Natural killer cell (primary cell): Measurements from ENCODE around the gene ASTN2. TPM values are rescaled to one million over a fixed set of nuclear protein-coding genes. Genes with fewer than 3 reads are reported as not detected.

Source experiments
- ATAC-seq, 3 donors: fragments of 150-1000 bp in 2 of 3; fragments of 200-7000 bp in 1 of 3; cut with Tn5 transposase; 1 replicate in 1 of 3; 2 replicates in 2 of 3; pipeline ENCODE4 v1.10.0; 2021; ENCODE audit warnings: mild to moderate bottlenecking in 2 of 3, moderate library complexity in 2 of 3
- DNase-seq, 2 donors: peaks; one replicate each; pipeline versions ENCODE4 v3.0.0 to v3.0.0-alpha.2; 2013 to 2021; ENCODE audit warnings: mixed read lengths in 1 of 2
- H3K27ac ChIP-seq: one replicate; pipeline ENCODE4 v1.5.1; 2013; ENCODE audit warnings: mild to moderate bottlenecking, low read length
- H3K27me3 ChIP-seq: one replicate; pipeline ENCODE4 v1.6.1; 2013; ENCODE audit warnings: low read length; ENCODE audit not compliant: control insufficient read depth, insufficient read depth
- H3K36me3 ChIP-seq: one replicate; pipeline ENCODE4 v1.6.1; 2013; ENCODE audit warnings: low read length; ENCODE audit not compliant: control insufficient read depth, insufficient read depth
- H3K4me1 ChIP-seq: one replicate; pipeline ENCODE4 v1.6.1; 2013; ENCODE audit warnings: low read length; ENCODE audit not compliant: control insufficient read depth, insufficient read depth
- H3K4me3 ChIP-seq: one replicate; pipeline ENCODE4 v1.5.1; 2013; ENCODE audit warnings: low read length
- H3K9me3 ChIP-seq: one replicate; pipeline ENCODE4 v1.6.1; 2013; ENCODE audit warnings: low read length; ENCODE audit not compliant: control insufficient read depth, insufficient read depth
- H3K27ac Mint-ChIP-seq, 2 donors: one replicate each; pipeline ENCODE4 v1.8.0; 2022; ENCODE audit warnings: mild to moderate bottlenecking in 2 of 2, mixed read lengths in 2 of 2, moderate library complexity in 1 of 2
- H3K27me3 Mint-ChIP-seq, 2 donors: one replicate each; pipeline ENCODE4 v1.8.0; 2022; ENCODE audit warnings: low read depth in 2 of 2, mixed read lengths in 2 of 2
- H3K36me3 Mint-ChIP-seq: one replicate; pipeline ENCODE4 v1.8.0; 2022; ENCODE audit warnings: mixed read lengths
- H3K4me1 Mint-ChIP-seq, 2 donors: one replicate each; pipeline ENCODE4 v1.8.0; 2022; ENCODE audit warnings: mixed read lengths in 2 of 2
- H3K4me3 Mint-ChIP-seq: one replicate; pipeline ENCODE4 v1.8.0; 2022; ENCODE audit warnings: mild to moderate bottlenecking, moderate library complexity, mixed read lengths
- H3K9me3 Mint-ChIP-seq, 2 donors: one replicate each; pipeline ENCODE4 v1.8.0; 2022; ENCODE audit warnings: mixed read lengths in 2 of 2
- WGBS: methylation state at CpG from one replicate; pipeline ENCODE4 v1.1.7; 2013; ENCODE audit warnings: missing lambda C conversion rate; ENCODE audit not compliant: insufficient coverage; 5-methylcytosine and 5-hydroxymethylcytosine counted together
- intact Hi-C: fragments of 100-400 bp; cut with micrococcal nuclease; formaldehyde crosslinking; loops from one replicate; pipeline ENCODE4 v1.14.2; 2022
- total RNA-seq, 4 donors: library from RNA; stranded (reverse); fragments of 120-200 nt in 1 of 4; gene quantifications; one replicate each; pipeline versions ENCODE4 v1.2.3 to v1.2.4, GENCODE V29; 2013 to 2022
- TF ChIP-seq, protein P1 (sequence below): fragments of 200-600 bp; IDR thresholded peaks from one replicate; pipeline ENCODE4 v1.8.0; 2022; ENCODE audit warnings: antibody characterized with exemption

Gene ASTN2
- total RNA-seq, 3 donors from 2014 or later (not counting 1 experiment from before 2014, with no cell fraction given), result 3.0 to 3.5 (median 3.2) TPM

DNA sequence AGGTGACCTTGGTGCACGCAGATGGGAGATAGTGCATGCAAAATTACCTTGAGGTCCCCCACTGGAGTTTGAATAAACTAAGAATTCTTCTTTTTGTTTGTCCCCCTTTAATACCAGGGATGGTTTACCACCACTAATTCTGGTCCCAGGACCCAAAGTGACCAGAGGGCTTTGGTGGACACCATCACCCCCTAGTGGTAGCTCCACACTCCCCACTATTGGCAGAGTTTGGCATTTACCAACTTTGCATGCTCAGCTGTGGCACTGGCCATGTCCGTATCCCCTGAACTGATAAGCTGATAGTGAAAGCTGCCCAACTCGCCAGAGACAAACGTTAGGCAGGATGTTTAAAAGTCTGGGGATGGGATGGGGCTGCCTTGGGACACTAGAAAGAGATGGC, 3.3 kb downstream of the ASTN2 start:
- no peak overlapping the region for H3K27ac Mint-ChIP-seq
- 11% methylated on average over 4 of the region's 4 CpGs for WGBS
- no peaks in the 10 kb centered on the region for H3K9me3 Mint-ChIP-seq
- peaks cover 3% of the 10 kb centered on the region for H3K4me1 ChIP-seq
- no peaks in the 10 kb centered on the region for H3K4me1 Mint-ChIP-seq
- H3K4me3 Mint-ChIP-seq, result no peak overlapping the region
- peaks cover 33% of the 10 kb centered on the region for H3K27me3 ChIP-seq
- no peaks in the 10 kb centered on the region for H3K9me3 ChIP-seq
- DNase-seq, result no peak
- no peaks in the 10 kb centered on the region for H3K36me3 ChIP-seq
- no peak for ATAC-seq
- no peaks in the 10 kb centered on the region for H3K36me3 Mint-ChIP-seq
- no peak overlapping the region for H3K4me3 ChIP-seq
- TF ChIP-seq, protein P1, sequence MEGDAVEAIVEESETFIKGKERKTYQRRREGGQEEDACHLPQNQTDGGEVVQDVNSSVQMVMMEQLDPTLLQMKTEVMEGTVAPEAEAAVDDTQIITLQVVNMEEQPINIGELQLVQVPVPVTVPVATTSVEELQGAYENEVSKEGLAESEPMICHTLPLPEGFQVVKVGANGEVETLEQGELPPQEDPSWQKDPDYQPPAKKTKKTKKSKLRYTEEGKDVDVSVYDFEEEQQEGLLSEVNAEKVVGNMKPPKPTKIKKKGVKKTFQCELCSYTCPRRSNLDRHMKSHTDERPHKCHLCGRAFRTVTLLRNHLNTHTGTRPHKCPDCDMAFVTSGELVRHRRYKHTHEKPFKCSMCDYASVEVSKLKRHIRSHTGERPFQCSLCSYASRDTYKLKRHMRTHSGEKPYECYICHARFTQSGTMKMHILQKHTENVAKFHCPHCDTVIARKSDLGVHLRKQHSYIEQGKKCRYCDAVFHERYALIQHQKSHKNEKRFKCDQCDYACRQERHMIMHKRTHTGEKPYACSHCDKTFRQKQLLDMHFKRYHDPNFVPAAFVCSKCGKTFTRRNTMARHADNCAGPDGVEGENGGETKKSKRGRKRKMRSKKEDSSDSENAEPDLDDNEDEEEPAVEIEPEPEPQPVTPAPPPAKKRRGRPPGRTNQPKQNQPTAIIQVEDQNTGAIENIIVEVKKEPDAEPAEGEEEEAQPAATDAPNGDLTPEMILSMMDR, result no peak
- H3K27ac ChIP-seq, result no peak overlapping the region
- intact Hi-C loops, result no loop called here
- H3K27me3 Mint-ChIP-seq, result peaks cover 35 to 40% of the 10 kb centered on the region in 2 donors

DNA sequence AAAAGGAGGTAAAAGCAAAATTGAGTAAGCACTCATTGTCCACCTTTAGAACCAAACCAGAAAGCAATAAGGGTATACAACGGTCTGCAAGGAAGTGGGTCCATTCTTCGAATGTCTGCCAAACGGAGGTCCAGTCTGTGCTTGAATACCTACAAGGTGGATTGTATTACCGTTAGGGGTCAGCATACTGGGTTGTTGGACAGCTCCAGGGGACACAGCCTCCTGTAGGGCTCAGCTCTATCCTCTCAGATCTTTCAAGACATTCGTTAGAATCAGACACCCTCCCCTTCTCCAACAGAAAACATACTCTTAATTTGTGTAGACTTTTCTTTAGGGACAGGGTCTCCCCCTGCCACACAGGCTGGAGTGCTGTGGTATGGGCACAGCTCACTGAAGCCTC, 5.5 kb downstream of the ASTN2 start:
- no peak overlapping the region for H3K27ac Mint-ChIP-seq
- 68% methylated on average over 5 of the region's 5 CpGs for WGBS
- H3K27me3 Mint-ChIP-seq, result peaks cover 37 to 40% of the 10 kb centered on the region in 2 donors
- no peak for DNase-seq
- no peaks in the 10 kb centered on the region for H3K36me3 Mint-ChIP-seq
- Histone ChIP-seq H3K36me3 (no peaks in the 10 kb centered on the region), H3K4me1 (peaks cover 3% of the 10 kb centered on the region), H3K9me3 (no peaks in the 10 kb centered on the region), H3K27ac (no peak overlapping the region), H3K4me3 (no peak overlapping the region), H3K27me3 (peaks cover 21% of the 10 kb centered on the region)
- TF ChIP-seq, protein P1, result no peak
- no peak overlapping the region for H3K4me3 Mint-ChIP-seq
- intact Hi-C loops, result no loop called here
- no peaks in the 10 kb centered on the region for H3K9me3 Mint-ChIP-seq
- ATAC-seq, result no peak
- no peaks in the 10 kb centered on the region for H3K4me1 Mint-ChIP-seq

DNA sequence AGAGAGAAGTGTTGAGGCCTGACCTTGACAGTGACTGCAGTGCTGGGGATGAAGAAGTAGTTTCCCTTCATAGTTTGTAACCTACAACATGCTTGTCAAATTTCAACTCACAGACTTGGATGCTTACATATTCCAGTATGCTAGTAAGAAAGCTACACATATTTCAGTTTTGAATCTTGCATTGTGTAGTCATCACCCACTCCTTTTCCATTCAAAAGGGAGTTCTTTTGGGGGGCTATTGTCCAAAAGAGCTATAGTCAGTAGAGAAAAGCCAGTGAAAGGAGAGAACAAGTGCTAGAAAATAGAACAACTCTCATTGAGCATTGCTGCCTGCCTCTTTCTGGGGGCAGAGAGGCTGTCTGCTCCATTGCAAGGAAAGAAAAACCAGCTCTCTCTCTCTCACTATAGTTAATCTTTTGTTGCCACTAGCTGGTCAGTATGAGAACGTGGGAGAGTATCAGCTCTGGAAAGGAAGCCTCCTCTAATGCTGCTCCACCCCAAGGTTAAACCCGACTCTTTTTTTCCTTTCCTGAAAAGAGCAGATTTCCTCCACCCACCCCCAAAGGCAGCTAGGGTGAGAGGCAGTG, 7.3 kb downstream of the ASTN2 start:
- H3K9me3 ChIP-seq, result no peaks in the 10 kb centered on the region
- H3K4me1 Mint-ChIP-seq, result no peaks in the 10 kb centered on the region
- TF ChIP-seq, protein P1, result no peak
- no peak overlapping the region for H3K27ac ChIP-seq
- H3K36me3 ChIP-seq, result no peaks in the 10 kb centered on the region
- H3K27ac Mint-ChIP-seq, result no peak overlapping the region
- H3K9me3 Mint-ChIP-seq, result peaks cover 0 to 2% of the 10 kb centered on the region in 2 donors
- H3K4me1 ChIP-seq, result no peaks in the 10 kb centered on the region
- H3K4me3 ChIP-seq, result no peak overlapping the region
- ATAC-seq (no peak), DNase-seq (no peak)
- intact Hi-C loops, result no loop called here
- H3K27me3 ChIP-seq, result peaks cover 6% of the 10 kb centered on the region
- peaks cover 25 to 26% of the 10 kb centered on the region in 2 donors for H3K27me3 Mint-ChIP-seq
- H3K4me3 Mint-ChIP-seq, result no peak overlapping the region
- H3K36me3 Mint-ChIP-seq, result no peaks in the 10 kb centered on the region
- 40% methylated on average over 1 of the region's 2 CpGs for WGBS
